Measurements from ENCODE around the gene DYNC2H1.

Gene DYNC2H1, protein sequence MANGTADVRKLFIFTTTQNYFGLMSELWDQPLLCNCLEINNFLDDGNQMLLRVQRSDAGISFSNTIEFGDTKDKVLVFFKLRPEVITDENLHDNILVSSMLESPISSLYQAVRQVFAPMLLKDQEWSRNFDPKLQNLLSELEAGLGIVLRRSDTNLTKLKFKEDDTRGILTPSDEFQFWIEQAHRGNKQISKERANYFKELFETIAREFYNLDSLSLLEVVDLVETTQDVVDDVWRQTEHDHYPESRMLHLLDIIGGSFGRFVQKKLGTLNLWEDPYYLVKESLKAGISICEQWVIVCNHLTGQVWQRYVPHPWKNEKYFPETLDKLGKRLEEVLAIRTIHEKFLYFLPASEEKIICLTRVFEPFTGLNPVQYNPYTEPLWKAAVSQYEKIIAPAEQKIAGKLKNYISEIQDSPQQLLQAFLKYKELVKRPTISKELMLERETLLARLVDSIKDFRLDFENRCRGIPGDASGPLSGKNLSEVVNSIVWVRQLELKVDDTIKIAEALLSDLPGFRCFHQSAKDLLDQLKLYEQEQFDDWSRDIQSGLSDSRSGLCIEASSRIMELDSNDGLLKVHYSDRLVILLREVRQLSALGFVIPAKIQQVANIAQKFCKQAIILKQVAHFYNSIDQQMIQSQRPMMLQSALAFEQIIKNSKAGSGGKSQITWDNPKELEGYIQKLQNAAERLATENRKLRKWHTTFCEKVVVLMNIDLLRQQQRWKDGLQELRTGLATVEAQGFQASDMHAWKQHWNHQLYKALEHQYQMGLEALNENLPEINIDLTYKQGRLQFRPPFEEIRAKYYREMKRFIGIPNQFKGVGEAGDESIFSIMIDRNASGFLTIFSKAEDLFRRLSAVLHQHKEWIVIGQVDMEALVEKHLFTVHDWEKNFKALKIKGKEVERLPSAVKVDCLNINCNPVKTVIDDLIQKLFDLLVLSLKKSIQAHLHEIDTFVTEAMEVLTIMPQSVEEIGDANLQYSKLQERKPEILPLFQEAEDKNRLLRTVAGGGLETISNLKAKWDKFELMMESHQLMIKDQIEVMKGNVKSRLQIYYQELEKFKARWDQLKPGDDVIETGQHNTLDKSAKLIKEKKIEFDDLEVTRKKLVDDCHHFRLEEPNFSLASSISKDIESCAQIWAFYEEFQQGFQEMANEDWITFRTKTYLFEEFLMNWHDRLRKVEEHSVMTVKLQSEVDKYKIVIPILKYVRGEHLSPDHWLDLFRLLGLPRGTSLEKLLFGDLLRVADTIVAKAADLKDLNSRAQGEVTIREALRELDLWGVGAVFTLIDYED (N-terminal part only)

DNA sequence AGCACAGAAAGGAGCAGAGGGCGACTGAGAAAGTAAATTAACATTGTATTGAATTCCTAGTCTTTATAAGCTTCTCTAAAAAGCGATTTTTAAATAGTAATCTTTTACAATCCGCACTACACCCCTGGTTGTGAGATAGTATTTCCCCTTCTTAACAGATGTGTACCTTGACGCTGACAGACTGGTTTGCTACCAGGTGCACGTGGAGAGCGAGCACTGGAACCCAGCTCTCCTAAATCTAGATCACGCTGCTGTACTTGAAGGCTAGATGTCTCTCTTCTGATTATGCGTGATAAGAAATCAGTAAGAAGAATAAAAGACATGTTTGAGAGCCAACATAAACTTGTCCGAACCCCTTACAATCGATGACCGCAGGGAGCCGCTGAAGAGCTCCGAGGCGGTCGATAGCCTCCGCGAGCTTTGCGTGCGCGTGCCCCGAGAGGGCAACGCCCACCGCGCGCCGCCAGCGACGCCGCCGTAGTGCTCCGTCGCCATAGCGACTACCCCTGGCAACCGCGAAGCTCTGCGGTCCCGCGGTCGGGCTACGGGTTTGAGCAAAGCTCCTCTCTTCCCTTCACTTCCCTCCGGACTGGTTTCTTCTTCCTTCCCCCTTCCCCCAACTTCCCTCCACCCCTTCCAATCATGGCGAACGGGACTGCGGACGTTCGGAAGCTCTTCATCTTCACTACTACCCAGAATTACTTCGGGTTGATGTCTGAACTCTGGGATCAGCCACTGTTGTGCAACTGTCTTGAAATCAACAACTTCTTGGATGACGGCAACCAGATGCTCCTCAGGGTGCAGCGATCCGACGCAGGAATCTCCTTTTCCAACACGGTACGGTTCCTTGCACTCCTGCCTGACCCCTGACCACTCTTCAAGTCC is at the start of gene DYNC2H1:
DYNC2H1 (plus strand) TSS at position 494 of the 885 bp plus-strand sequence; CDS start at position 643, 149 bp downstream.
- Histone ChIP-seq H3K36me3 (ENCODE audit: insufficient read depth, low read length) (no peaks in the 10 kb centered on the region), H3K9me3 (ENCODE audit: low read length) (no peaks in the 10 kb centered on the region), H3K4me3 (ENCODE audit: low read length) (peak within 1 kb of the TSS; percentile 92), H2AFZ (ENCODE audit: low read depth, low read length) (peak within 1 kb of the TSS; percentile 70), H3K4me1 (ENCODE audit: insufficient read depth, low read length) (no peaks in the 10 kb centered on the region), H3K27me3 (ENCODE audit: insufficient read depth, low read length) (no peaks in the 10 kb centered on the region)

DNA sequence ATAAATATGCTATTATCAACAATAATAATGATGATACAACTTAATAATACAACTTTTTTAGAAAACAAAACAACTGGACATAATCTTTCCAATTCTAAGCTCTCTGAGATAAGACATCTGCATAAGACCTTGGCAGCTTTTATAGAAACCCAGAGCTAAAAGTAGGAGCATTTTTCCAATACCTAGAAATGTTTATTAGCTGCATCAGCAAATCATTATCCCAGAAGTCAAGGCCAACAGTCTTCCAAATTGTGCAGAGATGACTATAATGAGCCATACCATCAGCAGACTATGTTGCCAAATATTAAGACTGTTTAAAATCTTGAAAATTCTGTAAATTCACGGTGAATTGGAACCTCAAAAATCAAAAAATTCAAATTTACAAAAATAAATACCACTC is 47.6 kb upstream of the DYNC2H1 start:
- Histone ChIP-seq H3K36me3 (ENCODE audit: insufficient read depth, low read length) (peaks cover 46% of the 10 kb centered on the region), H2AFZ (ENCODE audit: low read depth, low read length) (no peak overlapping the region), H3K27me3 (ENCODE audit: insufficient read depth, low read length) (no peaks in the 10 kb centered on the region), H3K4me3 (ENCODE audit: low read length) (no peak overlapping the region), H3K4me1 (ENCODE audit: insufficient read depth, low read length) (no peaks in the 10 kb centered on the region), H3K9me3 (ENCODE audit: low read length) (no peaks in the 10 kb centered on the region)

DNA sequence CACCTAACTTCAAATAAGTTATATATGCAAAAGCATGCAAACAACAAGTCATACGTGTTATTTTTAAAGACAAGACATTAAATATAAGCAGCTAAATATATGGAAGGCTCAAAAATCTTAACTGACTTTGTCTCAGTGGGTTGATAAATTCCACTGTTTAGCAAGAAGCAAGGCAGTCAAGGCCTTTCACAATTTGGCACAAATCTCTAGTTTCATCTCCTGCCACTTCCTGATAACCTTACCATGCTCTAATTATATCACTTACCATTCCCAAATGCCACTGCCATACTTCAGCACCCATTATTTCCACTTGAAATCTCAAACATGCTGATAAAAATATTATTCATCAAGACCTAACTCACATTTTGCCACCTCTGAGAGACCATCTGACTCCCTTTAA is 42.1 kb upstream of the DYNC2H1 start:
- Histone ChIP-seq H3K27me3 (ENCODE audit: insufficient read depth, low read length) (no peaks in the 10 kb centered on the region), H3K36me3 (ENCODE audit: insufficient read depth, low read length) (peaks cover 54% of the 10 kb centered on the region), H3K4me1 (ENCODE audit: insufficient read depth, low read length) (no peaks in the 10 kb centered on the region), H2AFZ (ENCODE audit: low read depth, low read length) (no peak overlapping the region), H3K4me3 (ENCODE audit: low read length) (no peak overlapping the region), H3K9me3 (ENCODE audit: low read length) (no peaks in the 10 kb centered on the region)

DNA sequence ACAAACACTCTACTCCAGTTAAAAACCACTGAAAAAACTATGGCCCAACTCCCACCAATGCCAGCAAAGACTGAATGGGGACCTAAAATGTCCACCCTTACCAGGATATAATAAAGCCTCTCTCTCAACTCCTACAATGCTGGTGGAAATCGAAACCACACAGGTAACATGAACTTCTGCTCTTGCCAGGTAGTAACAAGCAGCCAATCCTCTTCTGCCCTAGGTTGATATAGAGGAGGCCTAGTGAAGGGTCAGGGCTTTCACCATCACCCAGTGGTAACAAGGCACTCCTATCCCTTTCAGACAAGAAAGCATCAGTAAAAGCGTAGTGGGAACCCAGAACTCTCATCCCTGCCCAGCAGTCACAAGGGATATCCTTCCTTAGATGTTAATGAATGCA is 39.9 kb upstream of the DYNC2H1 start:
- no peak overlapping the region for H2AFZ ChIP-seq (ENCODE audit: low read depth, low read length)
- H3K36me3 ChIP-seq (ENCODE audit: insufficient read depth, low read length), result peaks cover 36% of the 10 kb centered on the region
- peaks cover 2% of the 10 kb centered on the region for H3K9me3 ChIP-seq (ENCODE audit: low read length)
- no peaks in the 10 kb centered on the region for H3K4me1 ChIP-seq (ENCODE audit: insufficient read depth, low read length)
- no peaks in the 10 kb centered on the region for H3K27me3 ChIP-seq (ENCODE audit: insufficient read depth, low read length)
- H3K4me3 ChIP-seq (ENCODE audit: low read length), result no peak overlapping the region

DNA sequence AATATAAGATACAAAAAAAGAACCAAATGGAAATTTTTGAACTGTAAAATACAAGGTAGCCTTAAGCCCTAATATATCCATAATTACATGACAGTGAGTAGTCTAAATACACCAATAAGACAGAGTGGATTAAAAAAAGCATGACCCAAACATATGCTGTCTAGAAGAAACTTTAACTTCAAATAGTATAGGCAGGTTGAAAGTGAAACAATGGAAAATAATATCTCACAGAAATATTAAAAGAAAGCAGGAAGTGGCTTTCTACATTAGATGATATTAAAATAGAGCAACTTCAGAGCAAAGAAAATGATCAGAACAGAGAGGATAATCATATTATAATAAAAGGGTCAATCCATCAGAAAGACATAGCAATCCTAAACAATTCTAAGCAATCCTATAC is 39.1 kb upstream of the DYNC2H1 start:
- peaks cover 36% of the 10 kb centered on the region for H3K36me3 ChIP-seq (ENCODE audit: insufficient read depth, low read length)
- H2AFZ ChIP-seq (ENCODE audit: low read depth, low read length), result no peak overlapping the region
- no peaks in the 10 kb centered on the region for H3K27me3 ChIP-seq (ENCODE audit: insufficient read depth, low read length)
- no peak overlapping the region for H3K4me3 ChIP-seq (ENCODE audit: low read length)
- H3K9me3 ChIP-seq (ENCODE audit: low read length), result peaks cover 2% of the 10 kb centered on the region
- no peaks in the 10 kb centered on the region for H3K4me1 ChIP-seq (ENCODE audit: insufficient read depth, low read length)

DNA sequence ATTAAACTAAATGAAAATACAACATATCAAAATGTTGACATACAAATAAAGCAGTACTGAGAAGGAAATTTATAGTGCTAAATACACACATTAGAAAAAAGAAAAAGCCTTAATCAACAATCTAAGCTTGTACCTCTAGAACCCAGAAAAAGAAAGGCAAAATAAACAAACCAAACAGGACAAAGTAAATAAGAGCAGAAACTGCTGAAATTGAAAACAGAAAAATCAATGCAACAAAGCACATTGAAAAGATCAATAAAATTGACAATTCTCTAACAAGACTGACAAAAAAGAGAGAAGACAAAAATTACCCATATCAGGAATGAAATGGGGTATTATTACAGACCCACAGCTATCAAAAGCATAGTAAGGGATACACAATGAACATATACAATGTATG is 38.2 kb upstream of the DYNC2H1 start:
- Histone ChIP-seq H3K9me3 (ENCODE audit: low read length) (peaks cover 2% of the 10 kb centered on the region), H3K4me3 (ENCODE audit: low read length) (no peak overlapping the region), H3K36me3 (ENCODE audit: insufficient read depth, low read length) (peaks cover 32% of the 10 kb centered on the region), H3K27me3 (ENCODE audit: insufficient read depth, low read length) (no peaks in the 10 kb centered on the region), H3K4me1 (ENCODE audit: insufficient read depth, low read length) (no peaks in the 10 kb centered on the region), H2AFZ (ENCODE audit: low read depth, low read length) (no peak overlapping the region)

DNA sequence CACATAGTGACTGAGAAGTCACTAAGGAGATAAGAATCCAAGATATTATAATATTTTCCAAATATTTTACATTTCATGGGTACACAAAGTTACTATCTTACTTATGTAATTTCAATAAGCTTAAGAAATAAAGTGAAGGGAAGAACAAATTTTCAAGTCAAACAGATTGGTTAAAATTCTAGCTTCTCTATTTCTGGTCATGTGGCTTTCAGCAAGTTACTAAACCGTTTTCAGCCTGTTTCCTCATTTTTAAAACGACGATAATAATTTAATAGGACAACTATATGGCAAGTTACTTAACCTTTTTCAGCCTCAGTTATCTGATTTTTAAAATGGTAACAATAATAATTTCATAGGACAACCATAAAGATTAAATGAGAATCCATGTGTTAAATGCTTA is 32.9 kb upstream of the DYNC2H1 start:
- Histone ChIP-seq H3K4me3 (ENCODE audit: low read length) (no peak overlapping the region), H3K4me1 (ENCODE audit: insufficient read depth, low read length) (no peaks in the 10 kb centered on the region), H3K9me3 (ENCODE audit: low read length) (peaks cover 2% of the 10 kb centered on the region), H3K36me3 (ENCODE audit: insufficient read depth, low read length) (peaks cover 57% of the 10 kb centered on the region), H3K27me3 (ENCODE audit: insufficient read depth, low read length) (no peaks in the 10 kb centered on the region), H2AFZ (ENCODE audit: low read depth, low read length) (no peak overlapping the region)

DNA sequence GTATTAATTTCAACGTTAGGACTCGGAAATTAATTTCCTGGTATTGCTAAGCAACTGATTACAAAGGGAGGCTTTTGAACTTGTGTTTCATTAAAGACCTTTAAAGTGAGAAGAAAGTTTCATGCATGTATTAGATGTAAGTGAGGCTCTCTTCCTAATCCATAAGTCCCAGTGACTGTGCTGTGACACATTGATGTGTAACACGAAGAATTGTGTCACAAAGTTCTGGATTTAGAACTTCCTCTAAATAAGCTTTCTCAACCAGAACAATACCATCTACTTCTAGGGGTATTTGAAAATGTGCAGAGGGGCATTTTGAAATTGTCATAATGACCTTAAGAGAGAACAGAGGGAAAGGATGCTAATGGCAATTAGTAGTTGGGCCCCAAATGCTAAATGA is 31.7 kb upstream of the DYNC2H1 start:
- Histone ChIP-seq H3K27me3 (ENCODE audit: insufficient read depth, low read length) (no peaks in the 10 kb centered on the region), H3K36me3 (ENCODE audit: insufficient read depth, low read length) (peaks cover 64% of the 10 kb centered on the region)

DNA sequence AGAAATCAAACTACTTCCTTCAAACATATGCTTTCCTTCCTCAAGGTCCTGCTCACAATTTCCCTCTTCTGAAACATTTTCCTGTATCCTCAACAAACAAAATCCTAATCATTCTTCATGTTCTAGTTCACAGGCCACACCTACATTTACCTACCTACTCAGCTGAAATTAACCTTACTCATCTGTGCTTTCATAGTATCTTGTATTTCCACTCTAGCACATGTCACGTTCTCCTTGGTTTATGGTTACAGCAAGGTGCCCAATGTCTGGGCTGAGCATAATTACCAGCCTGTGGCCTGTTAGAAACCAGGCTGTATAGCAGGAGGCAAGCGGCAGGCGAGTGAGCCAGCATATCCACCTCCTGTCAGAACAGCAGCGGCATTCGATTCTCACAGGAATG is 30.5 kb upstream of the DYNC2H1 start:
- H3K4me3 ChIP-seq (ENCODE audit: low read length), result no peak overlapping the region
- H3K36me3 ChIP-seq (ENCODE audit: insufficient read depth, low read length), result peaks cover 70% of the 10 kb centered on the region
- no peaks in the 10 kb centered on the region for H3K4me1 ChIP-seq (ENCODE audit: insufficient read depth, low read length)
- H3K9me3 ChIP-seq (ENCODE audit: low read length), result peaks cover 2% of the 10 kb centered on the region
- no peaks in the 10 kb centered on the region for H3K27me3 ChIP-seq (ENCODE audit: insufficient read depth, low read length)
- no peak overlapping the region for H2AFZ ChIP-seq (ENCODE audit: low read depth, low read length)

More for the DNA sequence above, 31.7 kb upstream of the DYNC2H1 start:
- Histone ChIP-seq H3K4me1 (ENCODE audit: insufficient read depth, low read length) (no peaks in the 10 kb centered on the region), H3K4me3 (ENCODE audit: low read length) (no peak overlapping the region), H3K9me3 (ENCODE audit: low read length) (peaks cover 2% of the 10 kb centered on the region), H2AFZ (ENCODE audit: low read depth, low read length) (no peak overlapping the region)

DNA sequence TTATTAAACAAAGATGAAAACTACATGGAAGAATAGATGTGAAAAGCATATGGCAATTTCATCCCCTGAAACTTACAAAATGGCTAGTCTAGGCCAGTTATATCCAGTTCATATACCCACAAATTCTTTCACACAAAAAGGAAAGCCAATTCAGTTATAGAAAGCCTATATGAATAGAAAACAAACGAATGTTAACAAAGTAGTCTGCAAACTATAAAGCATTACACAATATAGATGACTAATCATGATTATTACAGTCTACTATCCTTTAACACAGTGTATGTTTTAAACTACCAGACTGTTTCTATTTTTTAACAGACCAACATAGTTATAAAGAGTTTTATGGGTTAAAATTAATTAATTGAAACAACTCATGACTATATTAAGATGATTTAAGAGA is 29.4 kb upstream of the DYNC2H1 start:
- Histone ChIP-seq H3K4me1 (ENCODE audit: insufficient read depth, low read length) (no peaks in the 10 kb centered on the region), H3K4me3 (ENCODE audit: low read length) (no peak overlapping the region), H3K9me3 (ENCODE audit: low read length) (no peaks in the 10 kb centered on the region), H3K36me3 (ENCODE audit: insufficient read depth, low read length) (peaks cover 74% of the 10 kb centered on the region), H3K27me3 (ENCODE audit: insufficient read depth, low read length) (no peaks in the 10 kb centered on the region), H2AFZ (ENCODE audit: low read depth, low read length) (no peak overlapping the region)

DNA sequence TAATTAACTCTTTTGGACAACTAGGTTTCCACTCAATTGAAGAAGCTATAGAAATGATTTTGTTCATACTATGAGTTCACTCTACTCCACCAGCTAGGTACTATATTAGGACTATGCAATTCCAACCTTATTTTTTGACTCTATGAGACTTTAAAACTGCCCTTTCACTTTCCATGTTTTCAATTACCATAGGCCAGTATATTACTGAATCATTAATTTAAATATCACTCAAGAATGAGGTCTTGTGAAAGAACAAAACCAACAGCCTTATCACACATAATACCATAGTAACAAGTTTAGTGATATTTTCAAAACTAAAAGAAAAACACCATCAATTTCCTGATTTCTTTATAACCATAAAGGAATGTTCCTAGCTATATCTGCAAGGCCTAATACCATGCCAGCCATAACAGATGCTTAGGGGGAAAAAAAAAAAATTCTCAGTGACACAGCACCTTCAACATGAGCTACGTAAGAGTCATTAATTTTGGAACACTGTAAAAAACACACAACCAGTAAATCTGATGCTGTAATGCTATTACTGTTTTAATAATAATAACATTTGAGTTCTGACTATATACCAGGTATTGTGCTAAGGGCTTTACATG is 23.4 kb upstream of the DYNC2H1 start:
- no peaks in the 10 kb centered on the region for H3K27me3 ChIP-seq (ENCODE audit: insufficient read depth, low read length)
- peaks cover 49% of the 10 kb centered on the region for H3K36me3 ChIP-seq (ENCODE audit: insufficient read depth, low read length)
- H3K4me1 ChIP-seq (ENCODE audit: insufficient read depth, low read length), result peaks cover 12% of the 10 kb centered on the region
- H2AFZ ChIP-seq (ENCODE audit: low read depth, low read length), result no peak overlapping the region
- no peaks in the 10 kb centered on the region for H3K9me3 ChIP-seq (ENCODE audit: low read length)
- H3K4me3 ChIP-seq (ENCODE audit: low read length), result no peak overlapping the region

DNA sequence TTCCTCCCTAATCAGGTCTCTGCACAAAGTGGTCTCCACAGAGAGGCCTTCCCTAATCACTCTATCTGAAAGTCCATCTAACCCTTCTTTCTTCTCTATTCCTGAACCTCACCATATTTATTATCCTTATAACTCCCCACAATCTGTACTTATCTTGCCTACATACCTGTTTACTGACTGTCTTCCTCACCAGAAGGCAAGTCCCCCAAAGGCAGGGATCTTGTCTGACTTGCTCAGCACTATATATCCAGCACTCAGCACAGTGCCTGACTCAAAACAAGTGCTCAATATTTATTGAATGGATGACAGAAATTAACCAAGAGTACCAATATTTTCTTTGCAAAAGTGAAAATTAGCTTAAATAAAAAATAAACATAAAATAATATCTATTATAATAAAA is 22.8 kb upstream of the DYNC2H1 start:
- Histone ChIP-seq H3K4me3 (ENCODE audit: low read length) (no peak overlapping the region), H3K4me1 (ENCODE audit: insufficient read depth, low read length) (peaks cover 13% of the 10 kb centered on the region), H3K27me3 (ENCODE audit: insufficient read depth, low read length) (no peaks in the 10 kb centered on the region), H2AFZ (ENCODE audit: low read depth, low read length) (no peak overlapping the region), H3K9me3 (ENCODE audit: low read length) (no peaks in the 10 kb centered on the region), H3K36me3 (ENCODE audit: insufficient read depth, low read length) (peaks cover 43% of the 10 kb centered on the region)

Measured in neuron (in vitro differentiated cells).